Measurements from ENCODE around the gene ONECUT3. TPM values are rescaled to one million over a fixed set of nuclear protein-coding genes. Genes with fewer than 3 reads are reported as not detected.

Gene ONECUT3
- total RNA-seq, 1 donor from 2014 or later = 0.94 TPM

GRCh38 chr19:1720237-1720636 lies 33.1 kb upstream of the ONECUT3 start:
- H3K9me3 Mint-ChIP-seq = no peaks in the 10 kb centered on the region
- no peak for TF ChIP-seq CTCF (conservative IDR thresholded peaks at IDR 0.05)
- H3K27me3 Mint-ChIP-seq = peaks cover 72% of the 10 kb centered on the region
- DNase-seq (ENCODE audit: extremely low spot score, unreplicated experiment) = no peak
- H3K4me3 Mint-ChIP-seq = no peak overlapping the region
- H3K4me1 Mint-ChIP-seq (ENCODE audit: unreplicated experiment) = no peaks in the 10 kb centered on the region
- H3K27ac Mint-ChIP-seq = no peak overlapping the region
- no peaks in the 10 kb centered on the region for H3K36me3 Mint-ChIP-seq

- Mint-ChIP-seq H3K36me3 (no peaks in the 10 kb centered on the region), H3K27ac (no peak overlapping the region), H3K27me3 (peaks cover 59% of the 10 kb centered on the region), H3K4me3 (peak overlapping the region; percentile 76), H3K9me3 (no peaks in the 10 kb centered on the region), H3K4me1 (ENCODE audit: unreplicated experiment) (peaks cover 3% of the 10 kb centered on the region)
- peak; percentile 82 for DNase-seq (ENCODE audit: extremely low spot score, unreplicated experiment)
- TF ChIP-seq CTCF (conservative IDR thresholded peaks at IDR 0.05) = no peak
Measured at GRCh38 chr19:1725100-1726064, 27.9 kb upstream of the ONECUT3 start.

- Mint-ChIP-seq H3K4me3 (no peak overlapping the region), H3K27ac (no peak overlapping the region)
- no peak for TF ChIP-seq CTCF (conservative IDR thresholded peaks at IDR 0.05)
Measured at GRCh38 chr19:1728816-1729567, 24.3 kb upstream of the ONECUT3 start.

GRCh38 chr19:1729568-1729925 lies 23.8 kb upstream of the ONECUT3 start:
- no peak overlapping the region for H3K4me3 Mint-ChIP-seq
- peaks cover 58% of the 10 kb centered on the region for H3K27me3 Mint-ChIP-seq

More at GRCh38 chr19:1728816-1729567, 24.3 kb upstream of the ONECUT3 start:
- Mint-ChIP-seq H3K36me3 (no peaks in the 10 kb centered on the region), H3K9me3 (no peaks in the 10 kb centered on the region), H3K27me3 (peaks cover 53% of the 10 kb centered on the region), H3K4me1 (ENCODE audit: unreplicated experiment) (peaks cover 3% of the 10 kb centered on the region)
- no peak for DNase-seq (ENCODE audit: extremely low spot score, unreplicated experiment)

GRCh38 chr19:1730157-1730556 lies 23.1 kb upstream of the ONECUT3 start:
- no peak for DNase-seq (ENCODE audit: extremely low spot score, unreplicated experiment)
- Mint-ChIP-seq H3K4me3 (no peak overlapping the region), H3K4me1 (ENCODE audit: unreplicated experiment) (peaks cover 3% of the 10 kb centered on the region), H3K27ac (no peak overlapping the region), H3K36me3 (no peaks in the 10 kb centered on the region), H3K9me3 (no peaks in the 10 kb centered on the region), H3K27me3 (peaks cover 58% of the 10 kb centered on the region)
- TF ChIP-seq CTCF (conservative IDR thresholded peaks at IDR 0.05) = no peak

More at GRCh38 chr19:1729568-1729925, 23.8 kb upstream of the ONECUT3 start:
- no peak for TF ChIP-seq CTCF (conservative IDR thresholded peaks at IDR 0.05)
- no peak overlapping the region for H3K27ac Mint-ChIP-seq
- no peaks in the 10 kb centered on the region for H3K36me3 Mint-ChIP-seq
- no peaks in the 10 kb centered on the region for H3K9me3 Mint-ChIP-seq
- peaks cover 3% of the 10 kb centered on the region for H3K4me1 Mint-ChIP-seq (ENCODE audit: unreplicated experiment)
- no peak for DNase-seq (ENCODE audit: extremely low spot score, unreplicated experiment)
